ENCODE data around the gene NRSN2.
A peak's percentile ranks its signal among the peaks of the same experiment; 100 is the strongest.
"Not testable (repeated sequence)": the region's sequence is repeated elsewhere in the genome, so short reads cannot be mapped to it uniquely, and the experiment has no call there.

The NRSN2 gene

DNA sequence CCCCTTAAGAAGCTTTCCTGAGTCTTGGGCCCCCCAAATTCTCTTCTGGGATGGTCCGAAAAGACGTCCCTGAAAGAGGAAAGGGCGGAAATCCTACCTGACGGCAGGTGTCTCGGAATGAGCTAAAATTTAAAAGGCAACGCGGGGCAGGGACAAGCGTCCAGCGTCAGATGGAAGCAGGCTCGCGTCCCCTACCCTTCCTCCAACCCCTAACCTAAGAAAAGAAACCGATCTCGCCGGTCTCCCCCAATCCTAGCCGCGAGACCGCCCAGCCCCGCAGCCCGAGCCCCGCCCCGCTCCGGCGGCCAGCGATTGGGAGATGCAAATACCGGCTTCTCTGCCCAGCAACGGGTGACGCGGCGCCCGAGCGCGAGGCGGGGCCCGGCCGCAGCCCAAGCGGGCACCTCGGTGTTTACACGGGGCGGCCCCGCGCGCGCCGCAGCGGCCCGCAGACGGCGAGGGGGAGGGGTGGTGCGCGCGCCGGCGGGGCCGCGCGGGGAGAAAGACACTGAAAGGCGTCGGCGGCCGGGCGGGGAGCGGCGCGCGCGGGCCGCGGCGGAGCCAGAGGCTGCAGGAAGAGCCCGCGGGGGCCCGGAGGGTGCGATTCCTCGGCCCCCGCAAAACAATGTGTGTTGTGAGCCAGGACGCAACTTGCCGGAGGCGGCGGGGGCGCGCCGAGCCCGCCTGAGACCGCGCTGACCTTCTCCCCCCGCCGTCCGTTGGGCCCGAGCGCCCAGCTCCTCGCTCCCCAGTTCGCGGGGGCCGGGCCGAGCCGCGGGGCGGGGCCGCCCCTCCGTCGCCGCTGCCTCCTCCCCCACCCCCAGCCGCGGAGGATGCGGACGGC is 21.6 kb upstream of the NRSN2 start, which contains the start of gene SOX12:
Gene SOX12 (plus strand): TSS at position 508 of the 844 bp plus-strand sequence. CDS start 373 bp downstream, outside the sequence.
- DNase-seq (ENCODE audit: low read depth), result peak; percentile 96

GRCh38 chr20:325889-326644 is 20.8 kb upstream of the NRSN2 start:
- no peak for DNase-seq (ENCODE audit: low read depth)

GRCh38 chr20:326645-327185 is 20.2 kb upstream of the NRSN2 start:
- DNase-seq (ENCODE audit: low read depth), result no peak

DNA sequence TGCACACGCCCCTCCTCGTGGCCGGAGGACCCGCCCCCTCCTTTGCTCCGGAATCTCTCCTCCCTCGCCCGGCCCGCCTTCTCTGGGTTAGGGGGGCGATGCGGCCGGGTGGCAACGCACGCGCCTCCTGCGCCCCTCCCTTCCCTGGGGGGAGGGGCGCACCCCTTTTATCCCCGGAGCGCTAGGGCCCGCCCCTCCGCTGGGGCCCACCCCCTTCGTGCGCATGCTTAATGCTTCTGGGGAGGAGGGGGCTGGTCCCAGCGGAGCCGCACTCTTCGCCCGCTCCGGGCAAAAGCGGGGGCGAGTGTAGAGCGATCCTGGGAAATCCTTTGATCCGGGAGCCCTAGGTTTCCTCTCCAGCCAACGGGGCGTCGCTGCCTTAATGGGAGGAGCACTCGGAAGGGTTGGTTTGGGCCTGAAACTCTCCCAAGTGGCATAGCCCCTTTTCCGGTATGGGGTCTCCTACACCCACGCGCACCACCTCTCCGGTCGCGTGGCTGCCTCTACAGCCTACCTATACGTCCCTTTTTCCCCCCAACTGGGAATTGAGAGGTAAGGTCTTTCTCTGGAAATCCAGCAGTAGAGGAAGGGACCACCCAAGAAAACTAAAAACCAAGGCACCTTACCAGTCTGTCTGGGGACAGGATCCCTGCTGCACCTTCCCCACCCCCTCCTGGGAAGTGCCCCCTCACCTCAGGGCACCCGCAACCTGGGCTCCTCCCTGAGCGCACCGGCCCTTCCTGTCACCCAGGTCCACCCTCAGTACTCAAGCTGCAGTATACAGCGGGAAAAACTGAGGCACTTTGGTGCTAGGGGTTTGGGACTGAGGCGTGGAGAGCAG is 19.5 kb upstream of the NRSN2 start:
- DNase-seq (ENCODE audit: low read depth), result peak; percentile 66

- DNase-seq (ENCODE audit: low read depth), result no peak
These were observed 18.6 kb upstream of the NRSN2 start for GRCh38 chr20:328027-328974.

- no peak for DNase-seq (ENCODE audit: low read depth)
These were observed 17.8 kb upstream of the NRSN2 start for GRCh38 chr20:328975-329695.

GRCh38 chr20:329851-330232 is 17.1 kb upstream of the NRSN2 start:
- no peak for DNase-seq (ENCODE audit: low read depth)

- DNase-seq (ENCODE audit: low read depth), result no peak
These were observed 16.4 kb upstream of the NRSN2 start for GRCh38 chr20:330233-331149.

- no peak for DNase-seq (ENCODE audit: low read depth)
These were observed 12.3 kb upstream of the NRSN2 start for GRCh38 chr20:334578-334977.

DNA sequence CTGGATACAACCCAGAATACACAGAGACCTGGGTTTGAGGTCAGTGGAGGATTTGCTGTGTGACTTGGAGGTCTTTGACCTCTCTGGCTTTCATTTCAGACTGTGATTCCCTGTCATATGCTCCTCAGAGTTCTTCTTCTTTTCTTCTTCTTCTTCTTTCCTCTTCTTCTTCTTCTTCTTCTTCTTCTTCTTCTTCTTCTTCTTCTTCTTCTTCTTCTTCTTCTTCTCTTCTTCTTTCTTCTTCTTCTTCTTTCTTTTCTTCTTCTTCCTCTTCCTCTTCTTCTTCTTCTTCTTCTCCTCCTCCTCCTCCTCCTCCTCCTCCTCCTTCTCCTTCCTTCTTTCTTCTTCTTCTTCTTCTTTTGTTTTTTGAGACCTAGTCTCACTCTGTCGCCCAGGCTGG is 10.9 kb upstream of the NRSN2 start:
- not testable (repeated sequence) for DNase-seq (ENCODE audit: low read depth)

- DNase-seq (ENCODE audit: low read depth), result no peak
These were observed 5.2 kb upstream of the NRSN2 start for GRCh38 chr20:341682-342081.

DNA sequence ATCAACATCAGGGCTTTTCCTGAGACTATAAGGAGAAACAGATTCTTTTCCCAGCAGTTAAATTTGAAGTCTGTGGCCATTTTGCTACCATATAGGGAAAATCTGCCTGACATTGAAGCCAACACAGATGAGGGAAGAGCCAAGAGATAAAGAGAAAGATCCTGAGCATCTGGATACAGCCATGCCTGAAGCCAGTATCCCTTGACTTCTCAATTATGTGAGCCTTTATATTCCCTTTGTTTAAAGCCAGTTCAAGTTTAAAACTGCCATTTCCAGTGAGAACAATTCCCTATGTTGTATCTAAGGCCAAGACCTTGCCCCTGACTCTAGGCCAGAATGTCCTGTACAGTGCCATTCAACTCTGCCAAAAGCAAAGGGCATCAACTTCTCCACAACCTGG is 3.8 kb upstream of the NRSN2 start:
- no peak for DNase-seq (ENCODE audit: low read depth)

DNA sequence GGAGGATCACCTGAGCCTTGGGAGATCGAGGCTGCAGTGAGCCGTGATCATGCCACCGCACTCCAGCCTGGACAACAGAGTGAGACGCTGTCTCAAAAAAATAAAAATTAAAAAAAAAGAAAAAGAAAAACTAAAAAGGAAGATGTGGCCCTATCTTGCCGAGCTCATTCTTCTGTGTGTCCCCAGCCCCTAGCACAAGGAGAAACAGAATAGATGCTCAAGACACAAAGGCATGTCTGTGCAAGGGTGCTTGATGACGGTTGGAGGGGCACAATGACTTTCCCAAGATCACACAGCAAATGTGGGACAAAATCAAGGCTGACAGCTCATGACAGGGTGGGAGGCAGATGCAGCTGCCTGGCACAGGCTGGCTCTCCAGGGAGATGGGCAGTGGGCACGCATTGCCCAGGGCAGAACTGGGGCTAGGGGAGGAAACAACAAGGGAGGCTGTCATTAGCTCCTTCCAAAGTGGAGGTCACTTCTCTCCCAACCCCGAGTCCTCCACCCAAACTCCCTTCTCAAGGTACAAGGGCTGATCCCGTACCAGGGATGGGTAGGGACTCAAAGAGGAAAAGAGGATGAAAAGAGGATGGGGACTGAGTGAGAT is 775 bp upstream of the NRSN2 start:
- no peak for DNase-seq (ENCODE audit: low read depth)

- no peak for DNase-seq (ENCODE audit: low read depth)
These were observed 367 bp downstream of the NRSN2 start for GRCh38 chr20:347317-347639.

DNA sequence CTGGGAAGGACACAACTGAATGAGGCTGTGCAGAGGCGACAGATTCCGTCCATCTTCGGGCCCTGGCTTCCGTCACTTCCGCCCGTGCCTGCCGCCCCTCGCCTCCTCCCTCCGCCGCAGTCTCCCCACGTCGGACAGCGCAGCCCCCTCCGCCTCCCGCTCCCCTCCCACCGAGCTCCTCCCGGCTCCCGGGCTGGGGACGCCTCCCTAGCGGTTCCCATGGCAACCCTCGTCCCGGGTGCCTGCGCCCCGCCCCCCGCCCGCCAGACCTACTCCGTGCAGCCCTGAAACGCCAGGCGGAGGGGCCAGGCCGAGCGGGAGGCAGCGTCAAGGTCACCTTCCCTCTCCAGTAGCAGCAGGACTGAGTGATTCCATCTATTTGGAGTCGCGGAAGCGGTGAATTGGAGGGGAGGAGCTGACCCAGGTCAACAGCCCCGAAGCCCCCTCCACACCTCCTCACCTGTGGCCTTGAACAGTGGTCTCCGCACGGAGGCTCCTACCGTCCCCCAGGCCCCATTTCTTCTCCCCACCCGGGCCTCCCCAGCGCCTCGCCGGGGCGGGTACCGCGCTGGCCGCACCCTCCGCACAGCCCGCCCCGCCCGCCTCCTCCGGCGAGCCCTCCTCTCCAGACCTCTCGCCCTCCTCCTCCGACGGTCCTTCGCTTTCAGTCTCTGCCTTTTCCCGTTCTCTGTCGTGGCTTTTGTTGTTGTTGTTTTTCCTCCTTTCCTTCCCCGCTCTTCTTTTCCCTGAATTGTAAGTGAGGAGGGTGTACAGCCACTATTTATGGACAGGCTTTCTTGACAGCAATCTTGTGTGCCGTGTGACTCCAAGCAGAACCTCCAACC is 951 bp downstream of the NRSN2 start:
- no peak for DNase-seq (ENCODE audit: low read depth)

GRCh38 chr20:348972-349841 is 2.3 kb downstream of the NRSN2 start:
- DNase-seq (ENCODE audit: low read depth), result no peak

GRCh38 chr20:353166-353565 is 6.3 kb downstream of the NRSN2 start:
- DNase-seq (ENCODE audit: low read depth), result no peak
